Adrenal gland (tissue), 12 donors: Measurements from ENCODE around the gene MAGI1. TPM values are rescaled to one million over a fixed set of nuclear protein-coding genes. Genes with fewer than 3 reads are reported as not detected.

Experiments used
- DNase-seq, 7 donors: peaks; one replicate each; pipeline ENCODE4 v3.0.0-alpha.2; 2019 to 2020
- H3K27ac ChIP-seq, 5 donors: fragments of 200-600 bp; sonication (generic) in 4 of 5; 1 replicate in 3 of 5; 2 replicates in 2 of 5; pipeline versions ENCODE4 v1.5.1 to v1.8.0; 2016 to 2020; ENCODE audit warnings: mild to moderate bottlenecking in 1 of 5
- H3K27me3 ChIP-seq: fragments of 200-600 bp; 2 replicates; pipeline ENCODE4 v1.8.0; 2021
- H3K36me3 ChIP-seq, 2 donors: fragments of 200-600 bp; replicated peaks in 1 of 2; 1 replicate in 1 of 2; 2 replicates in 1 of 2; pipeline versions ENCODE4 v1.5.1 to v1.8.0; 2018 to 2022
- H3K4me1 ChIP-seq, 2 donors: fragments of 200-600 bp; replicated peaks in 1 of 2; 1 replicate in 1 of 2; 2 replicates in 1 of 2; pipeline versions ENCODE4 v1.5.1 to v1.8.0; 2018 to 2021
- H3K4me3 ChIP-seq, 4 donors: fragments of 200-600 bp; sonication (generic) in 3 of 4; one replicate each; pipeline ENCODE4 v1.5.1; 2016 to 2018
- H3K9me3 ChIP-seq, 3 donors: fragments of 200-600 bp; sonication (generic) in 1 of 3; replicated peaks in 1 of 3; 1 replicate in 2 of 3; 2 replicates in 1 of 3; pipeline versions ENCODE4 v1.5.1 to v1.8.0; 2016 to 2021
- CTCF ChIP-seq, 6 experiments: fragments of 450-650 bp in 4 of 6; fragments of 200-600 bp in 2 of 6; sonication (generic) in 1 of 6; IDR thresholded peaks; 1 replicate in 5 of 6; 2 replicates in 1 of 6; pipeline versions ENCODE4 v1.5.1 to v1.8.0; 2016 to 2021; ENCODE audit warnings: antibody characterized with exemption in 6 of 6, mild to moderate bottlenecking in 2 of 6, moderate library complexity in 1 of 6
- POLR2A ChIP-seq, 2 donors: fragments of 450-650 bp; IDR thresholded peaks; one replicate each; pipeline ENCODE4 v1.6.1; 2017; ENCODE audit warnings: antibody characterized with exemption in 2 of 2, mild to moderate bottlenecking in 2 of 2, moderate library complexity in 1 of 2
- WGBS, 4 donors: extraction: QIAGEN DNeasy Blood & Tissue Kit in 2 of 4; methylation state at CpG; one replicate each; pipeline versions ENCODE4 v1.1.5 to v1.1.7; 2013 to 2017; 5-methylcytosine and 5-hydroxymethylcytosine counted together
- intact Hi-C, 2 donors: fragments of 100-400 bp; cut with DNase I; formaldehyde crosslinking; loops; one replicate each; pipeline versions ENCODE4 v1.14.1 to v1.15.0; 2022 to 2023
- polyA plus RNA-seq, 3 donors: library from polyadenylated mRNA; stranded (reverse); fragments of 200-250 nt in 2 of 3; fragments of 350-450 nt in 1 of 3; fragmentation: Illumina TruSeq in 1 of 3; extraction: RNeasy Lipid Tissue Mini Kit (QIAGEN cat#74804) in 1 of 3; gene quantifications; one replicate each; pipeline ENCODE4 v1.2.3, GENCODE V29; 2013 to 2014
- total RNA-seq, 9 donors: library from RNA; depleted of rRNA in 4 of 9; stranded (reverse); fragments of >200 nt in 4 of 9; fragments of 120-200 nt in 1 of 9; fragmentation: NEBNext Ultra II Directional in 1 of 9; extraction: Animal tissue kit (Norgen Biotek cat#: 25700) in 1 of 9; gene quantifications; one replicate each; pipeline versions ENCODE4 v1.1.0 to v1.2.4, GENCODE V29; 2013 to 2023
- donor health status: healthy with polysubstance abuse.
- donor health status: Bipolar disorder and iron deficiency.
- donor health status: DM: yes; HTN: yes; CAD: no.
- donor health status: DM: no; HTN: no; CAD: no.
- donor health status: DM: no; HTN: no; CAD: no.
- donor health status: DM: yes; HTN: yes; CAD: no.

MAGI1 gene
- total and polyA plus RNA-seq, 12 donors: 4.8 to 31.6 (median 18.5) TPM

GRCh38 chr3:65762235-65762580 lies 276.5 kb downstream of the MAGI1 start:
- no peak for TF ChIP-seq POLR2A (IDR thresholded peaks at IDR 0.05)
- TF ChIP-seq CTCF (IDR thresholded peaks at IDR 0.05): no peak
- intact Hi-C loops: no loop called here
- DNase-seq: no peak
- H3K27ac ChIP-seq: no peak overlapping the region
- 92 to 96% (median 94%) methylated on average over 4 of the region's 4 CpGs for WGBS, 4 donors
- H3K27me3 ChIP-seq: no peaks in the 10 kb centered on the region
- H3K36me3 ChIP-seq: no peaks in the 10 kb centered on the region
- no peaks in the 10 kb centered on the region for H3K4me1 ChIP-seq
- H3K9me3 ChIP-seq: no peaks in the 10 kb centered on the region
- H3K4me3 ChIP-seq: no peak overlapping the region

GRCh38 chr3:65761446-65762234 lies 277.1 kb downstream of the MAGI1 start:
- no peak for TF ChIP-seq CTCF (IDR thresholded peaks at IDR 0.05)
- no peak for TF ChIP-seq POLR2A (IDR thresholded peaks at IDR 0.05)
- intact Hi-C loops: no loop called here
- no peaks in the 10 kb centered on the region for H3K9me3 ChIP-seq
- H3K4me3 ChIP-seq: no peak overlapping the region
- no peaks in the 10 kb centered on the region for H3K36me3 ChIP-seq
- DNase-seq: no peak
- no peak overlapping the region for H3K27ac ChIP-seq
- WGBS, 4 donors: 88 to 93% (median 91%) methylated on average over 9 of the region's 9 CpGs
- H3K27me3 ChIP-seq: no peaks in the 10 kb centered on the region
- no peaks in the 10 kb centered on the region for H3K4me1 ChIP-seq

GRCh38 chr3:65758876-65759598 lies 279.7 kb downstream of the MAGI1 start:
- Histone ChIP-seq H3K27ac (no peak overlapping the region), H3K4me3 (no peak overlapping the region)
- intact Hi-C loops: no loop called here

More at GRCh38 chr3:65758876-65759598, 279.7 kb downstream of the MAGI1 start:
- Histone ChIP-seq H3K4me1 (no peaks in the 10 kb centered on the region), H3K36me3 (no peaks in the 10 kb centered on the region), H3K27me3 (no peaks in the 10 kb centered on the region), H3K9me3 (no peaks in the 10 kb centered on the region)
- WGBS, 4 donors: 55 to 80% (median 60%) methylated on average over 3 of the region's 3 CpGs
- TF ChIP-seq POLR2A (IDR thresholded peaks at IDR 0.05): no peak
- TF ChIP-seq CTCF (IDR thresholded peaks at IDR 0.05): no peak
- DNase-seq: no peak
